ENCODE results near the gene CLEC4G. TPM values are rescaled to one million over a fixed set of nuclear protein-coding genes. Genes with fewer than 3 reads are reported as not detected.

CLEC4G gene
- total RNA-seq, 4 donors from 2014 or later, result 0.59 to 16.5 (median 1.7) TPM; not detected in 1

GRCh38 chr19:7739801-7740681 is 8.1 kb upstream of the CLEC4G start:
- H3K9me3 ChIP-seq, result no peaks in the 10 kb centered on the region
- no peak overlapping the region for H3K27ac ChIP-seq
- no peaks in the 10 kb centered on the region for H3K4me1 ChIP-seq
- no peaks in the 10 kb centered on the region for H3K36me3 ChIP-seq
- WGBS, 2 donors, result 76 to 81% methylated on average over 19 of the region's 19 CpGs
- TF ChIP-seq CTCF (IDR thresholded peaks at IDR 0.05), result no peak
- TF ChIP-seq EP300 (IDR thresholded peaks at IDR 0.05), result no peak
- TF ChIP-seq POLR2A (IDR thresholded peaks at IDR 0.05), result no peak
- DNase-seq (ENCODE audit: low spot score in 2 of 2), result no peak
- H3K27me3 ChIP-seq, result no peaks in the 10 kb centered on the region
- H3K4me3 ChIP-seq, result no peak overlapping the region

GRCh38 chr19:7739211-7739755 is 7.4 kb upstream of the CLEC4G start:
- Histone ChIP-seq H3K4me3 (no peak overlapping the region), H3K27me3 (no peaks in the 10 kb centered on the region), H3K4me1 (no peaks in the 10 kb centered on the region), H3K27ac (no peak overlapping the region), H3K36me3 (no peaks in the 10 kb centered on the region), H3K9me3 (no peaks in the 10 kb centered on the region)
- no peak for DNase-seq (ENCODE audit: low spot score in 2 of 2)
- no peak for TF ChIP-seq EP300 (IDR thresholded peaks at IDR 0.05)
- TF ChIP-seq CTCF (IDR thresholded peaks at IDR 0.05), result no peak
- WGBS, 2 donors, result 26 to 32% methylated on average over 2 of the region's 2 CpGs

DNA sequence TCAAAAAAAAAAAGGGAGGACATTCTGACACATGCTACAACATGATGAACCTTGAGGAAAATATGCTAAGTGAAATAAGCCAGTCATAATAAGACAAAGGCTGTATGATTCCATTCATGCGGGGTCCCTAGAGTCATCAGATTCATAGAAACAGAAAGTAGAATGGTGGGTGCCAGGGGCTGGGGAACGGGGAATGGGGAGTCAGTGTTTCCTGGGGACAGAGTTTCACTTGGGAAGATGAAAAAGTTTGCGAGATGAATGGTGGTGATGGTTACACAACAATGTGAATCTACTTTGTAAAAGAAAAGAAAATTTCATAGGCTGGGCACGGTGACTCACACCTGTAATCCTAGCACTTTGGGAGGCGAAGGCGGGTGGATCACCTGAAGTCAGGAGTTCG is 6.1 kb upstream of the CLEC4G start:
- Histone ChIP-seq H3K4me3 (no peak overlapping the region), H3K4me1 (no peaks in the 10 kb centered on the region), H3K36me3 (no peaks in the 10 kb centered on the region), H3K27ac (no peak overlapping the region), H3K9me3 (no peaks in the 10 kb centered on the region), H3K27me3 (no peaks in the 10 kb centered on the region)
- no peak for DNase-seq (ENCODE audit: low spot score in 2 of 2)
- TF ChIP-seq POLR2A (IDR thresholded peaks at IDR 0.05) (no peak), EP300 (IDR thresholded peaks at IDR 0.05) (no peak), CTCF (IDR thresholded peaks at IDR 0.05) (no peak)
- 75 to 76% methylated on average over 7 of the region's 7 CpGs for WGBS, 2 donors

- Histone ChIP-seq H3K27ac (no peak overlapping the region), H3K4me1 (no peaks in the 10 kb centered on the region), H3K36me3 (no peaks in the 10 kb centered on the region), H3K9me3 (no peaks in the 10 kb centered on the region), H3K4me3 (no peak overlapping the region), H3K27me3 (no peaks in the 10 kb centered on the region)
- TF ChIP-seq EP300 (IDR thresholded peaks at IDR 0.05), result no peak
- no peak for TF ChIP-seq CTCF (IDR thresholded peaks at IDR 0.05)
- TF ChIP-seq POLR2A (IDR thresholded peaks at IDR 0.05), result no peak
- WGBS, 2 donors, result 78 to 84% methylated on average over 11 of the region's 11 CpGs
- no peak for DNase-seq (ENCODE audit: low spot score in 2 of 2)
Observed at GRCh38 chr19:7737215-7737614, 5.3 kb upstream of the CLEC4G start.

DNA sequence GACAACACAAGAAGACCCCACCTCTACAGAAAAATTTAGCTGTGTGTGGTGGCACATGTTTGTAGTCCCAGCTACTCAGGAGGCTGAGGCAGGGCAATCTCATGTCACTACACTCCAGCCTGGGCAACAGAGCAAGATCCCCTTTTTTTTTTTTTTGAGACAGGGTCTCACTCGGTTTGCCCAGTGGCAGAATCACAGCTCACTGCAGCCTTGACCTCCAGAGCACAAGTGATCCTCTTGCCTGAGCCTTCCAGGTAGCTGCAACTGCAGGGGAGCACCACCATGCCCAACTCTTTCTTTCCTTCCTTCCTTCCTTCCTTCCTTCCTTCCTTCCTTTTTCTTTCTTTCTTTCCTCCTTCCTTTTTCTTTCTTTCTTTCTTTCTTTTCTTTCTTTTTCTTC is 4.2 kb upstream of the CLEC4G start:
- Histone ChIP-seq H3K4me3 (no peak overlapping the region), H3K9me3 (no peaks in the 10 kb centered on the region), H3K4me1 (no peaks in the 10 kb centered on the region), H3K36me3 (no peaks in the 10 kb centered on the region), H3K27me3 (peaks cover 0 to 7% of the 10 kb centered on the region in 2 donors), H3K27ac (no peak overlapping the region)
- TF ChIP-seq CTCF (IDR thresholded peaks at IDR 0.05) (no peak), POLR2A (IDR thresholded peaks at IDR 0.05) (no peak), EP300 (IDR thresholded peaks at IDR 0.05) (no peak)
- 54 to 70% methylated on average over 1 of the region's 1 CpG for WGBS, 2 donors
- no peak for DNase-seq (ENCODE audit: low spot score in 2 of 2)

Measured in tibial nerve (tissue), 4 donors.